HG03571 (cell line): ENCODE measurements around the gene HMGB2.

Experiments
- ATAC-seq: cut with Tn5 transposase; IDR thresholded peaks from one replicate; pipeline ENCODE4 v1.9.1; 2021; ENCODE audit not compliant: unreplicated experiment

Gene HMGB2

GRCh38 chr4:173334891-173335752 lies 964 bp upstream of the HMGB2 start:
- ATAC-seq: peak; percentile 32

DNA sequence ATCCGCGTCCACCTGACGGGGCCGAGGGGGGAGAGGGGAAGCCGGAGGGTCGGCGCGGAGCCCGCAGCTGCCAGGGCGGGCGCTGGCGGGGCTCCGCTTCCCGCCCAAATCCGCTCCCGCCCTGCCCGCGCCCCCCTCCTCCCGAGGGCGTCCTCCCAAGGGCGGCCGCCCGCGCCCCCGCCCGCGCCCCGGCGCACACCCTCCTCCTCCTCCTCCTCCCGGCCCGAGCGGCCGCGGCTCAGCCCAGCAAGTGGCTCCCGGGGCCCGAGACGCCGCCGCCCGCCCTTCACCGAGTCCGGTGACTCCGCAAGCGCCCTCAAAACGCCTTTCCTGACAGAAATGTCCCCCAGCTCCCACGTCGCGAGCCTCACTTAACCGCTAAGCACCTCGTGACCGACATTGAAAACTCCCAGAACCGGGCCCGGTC lies 487 bp downstream of the HMGB2 start:
- peak; percentile 5 for ATAC-seq

DNA sequence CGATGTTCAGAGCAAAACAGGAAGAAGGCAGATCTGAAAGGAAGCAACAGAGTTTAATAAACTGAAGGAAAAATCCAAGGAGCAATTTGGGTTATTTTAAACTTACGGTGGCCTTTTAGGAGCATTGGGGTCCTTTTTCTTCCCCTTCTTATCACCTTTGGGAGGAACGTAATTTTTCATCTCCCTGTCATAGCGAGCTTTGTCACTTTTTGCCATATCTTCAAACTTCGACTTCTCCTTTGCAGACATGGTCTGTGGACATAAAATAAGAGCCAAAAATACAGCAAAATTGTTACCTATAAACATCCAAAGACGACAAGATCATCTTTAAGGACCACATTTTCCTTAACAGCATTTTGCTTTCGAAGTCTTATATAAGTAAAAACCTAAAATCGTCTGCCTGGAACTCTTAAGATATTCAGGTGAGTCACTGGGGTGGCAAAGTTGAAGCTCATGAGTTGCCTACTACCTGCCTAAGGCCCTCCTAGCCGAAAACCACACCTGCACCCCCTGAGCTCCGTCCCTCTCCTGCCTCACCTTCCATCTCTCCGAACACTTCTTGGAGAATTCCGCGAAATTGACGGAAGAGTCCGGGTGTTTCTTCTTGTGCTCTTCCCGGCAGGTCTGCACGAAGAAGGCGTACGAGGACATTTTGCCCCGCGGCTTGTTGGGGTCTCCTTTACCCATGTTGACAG lies 1.0 kb downstream of the HMGB2 start:
- ATAC-seq: no peak

DNA sequence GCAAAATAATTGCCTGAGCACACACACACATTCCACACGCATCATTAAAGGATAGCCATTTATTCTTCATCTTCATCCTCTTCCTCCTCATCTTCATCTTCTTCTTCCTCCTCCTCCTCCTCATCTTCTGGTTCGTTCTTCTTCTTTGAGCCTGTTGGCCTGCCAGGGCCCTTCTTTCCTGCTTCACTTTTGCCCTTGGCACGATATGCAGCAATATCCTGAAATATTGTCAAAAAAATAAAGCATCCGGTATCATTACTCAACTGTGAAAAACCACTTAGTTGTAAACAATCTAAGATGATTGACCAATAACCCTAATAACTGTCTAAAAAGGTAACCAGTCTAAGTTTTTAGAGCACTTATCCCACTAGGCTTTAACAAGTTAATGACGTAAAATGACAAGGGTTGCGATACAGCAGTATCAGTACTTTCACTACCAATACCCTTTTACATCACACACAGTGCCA lies 2.1 kb downstream of the HMGB2 start:
- ATAC-seq: no peak

DNA sequence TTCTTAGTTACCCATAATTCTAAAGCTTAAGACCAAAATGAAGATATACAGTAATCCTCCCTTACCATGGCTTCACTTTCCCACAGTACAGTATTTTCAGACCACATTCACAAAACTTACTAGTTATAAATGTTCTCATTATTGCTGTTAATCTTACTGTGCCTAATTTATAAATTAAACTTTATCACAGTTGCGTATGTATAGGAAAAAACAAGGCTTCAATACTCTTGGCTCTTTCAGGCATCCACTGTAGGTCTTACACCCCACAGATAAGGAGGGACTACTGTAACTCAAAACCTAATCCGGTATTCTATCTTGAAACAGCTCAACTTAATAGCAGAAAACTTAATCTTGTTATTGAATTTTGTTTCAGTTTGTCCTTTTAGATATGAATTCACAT lies 3.6 kb downstream of the HMGB2 start:
- ATAC-seq: no peak

- ATAC-seq: no peak
Observed at GRCh38 chr4:173328236-173328901, 5.8 kb downstream of the HMGB2 start.

DNA sequence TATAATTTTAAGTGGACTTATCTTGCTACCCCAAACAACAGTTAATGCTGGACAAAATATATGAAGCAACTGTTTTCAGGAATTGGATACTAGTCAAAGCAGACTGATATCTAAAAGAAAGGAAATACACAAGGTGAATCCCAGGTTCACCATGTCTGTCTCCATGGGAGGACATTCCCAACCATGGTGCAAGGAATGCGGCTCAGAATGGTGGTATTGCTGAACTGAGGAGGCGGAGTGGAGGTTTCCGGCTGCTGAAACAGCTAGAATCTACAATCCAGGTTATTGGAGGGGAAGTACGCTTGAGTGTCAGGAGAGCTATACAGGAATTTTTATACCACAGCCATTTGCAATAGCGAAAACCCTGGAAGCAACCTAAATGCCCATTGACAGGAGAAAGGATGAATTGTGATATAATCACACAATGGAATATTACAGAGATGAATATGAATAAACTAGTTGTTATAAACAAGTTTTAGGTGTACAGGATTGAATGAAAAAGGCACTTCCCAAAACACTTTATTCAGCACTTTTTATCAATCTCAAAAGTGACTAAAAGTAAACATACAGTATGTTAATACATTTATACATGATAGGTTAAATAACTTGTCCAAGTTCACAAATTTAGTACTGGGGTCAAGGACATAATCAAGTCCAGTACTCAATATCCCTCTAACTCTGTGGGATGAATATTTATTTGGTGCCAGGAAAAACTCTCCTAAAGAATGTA lies 9.0 kb downstream of the HMGB2 start:
- no peak for ATAC-seq

- ATAC-seq: no peak
Observed at GRCh38 chr4:173319696-173320095, 14.5 kb downstream of the HMGB2 start.

GRCh38 chr4:173318648-173319211 lies 15.4 kb downstream of the HMGB2 start:
- no peak for ATAC-seq

DNA sequence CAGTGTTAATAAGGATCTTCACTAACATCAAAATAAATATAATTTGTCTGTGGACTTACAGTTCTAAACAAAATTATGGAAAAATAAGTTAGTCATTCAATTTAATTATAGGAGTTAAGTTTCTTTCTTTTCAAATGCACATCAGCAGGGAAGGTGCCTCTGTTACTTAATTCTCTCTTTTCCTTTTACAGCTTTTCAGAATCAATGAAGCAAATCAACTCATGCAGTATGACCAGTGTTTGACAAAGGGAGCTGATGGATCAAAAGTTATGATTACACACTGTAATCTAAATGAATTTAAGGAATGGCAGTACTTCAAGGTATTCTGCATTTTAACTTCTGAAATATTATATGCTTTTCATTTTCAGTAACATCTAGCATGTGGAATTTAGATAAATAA lies 15.9 kb downstream of the HMGB2 start:
- ATAC-seq: no peak

DNA sequence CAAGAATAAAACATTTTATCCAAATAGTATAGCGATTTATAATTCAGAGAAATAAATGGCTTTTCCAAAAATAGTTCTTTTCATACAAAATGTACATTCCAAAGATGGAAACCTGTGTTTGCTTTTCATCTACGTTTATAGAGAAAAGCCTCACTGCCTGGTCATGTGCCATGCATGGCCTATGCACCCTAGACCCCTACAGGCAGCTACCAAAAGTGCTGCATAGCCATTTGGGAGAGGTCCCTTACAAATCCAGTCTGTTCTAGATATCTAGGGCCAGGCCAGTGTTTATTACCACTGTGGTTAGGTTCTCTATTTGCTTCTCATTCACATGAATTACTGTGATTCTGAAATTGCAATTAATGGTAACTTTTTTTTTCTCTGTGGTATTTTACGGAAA lies 17.2 kb downstream of the HMGB2 start:
- ATAC-seq: peak; percentile 59

DNA sequence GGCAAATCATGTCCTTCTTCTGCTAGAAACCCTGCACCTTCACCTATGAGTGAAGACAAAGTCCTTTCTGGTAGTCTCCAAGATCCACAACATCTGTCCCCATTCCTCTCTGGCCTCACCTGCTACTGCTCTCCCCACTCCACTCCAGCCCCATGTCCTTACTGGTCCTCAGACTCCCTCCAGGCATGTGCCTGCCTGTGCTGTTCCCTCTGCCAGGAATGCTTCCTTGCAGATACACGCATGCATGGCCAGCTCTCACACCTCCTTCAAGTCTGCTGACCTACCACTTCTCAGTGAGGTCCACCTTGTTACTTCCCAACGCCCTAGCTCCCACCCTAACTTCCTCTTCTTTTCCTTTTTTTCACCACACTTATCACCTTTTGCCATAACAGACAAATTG lies 18.1 kb downstream of the HMGB2 start:
- ATAC-seq: no peak

- ATAC-seq: no peak
Observed at GRCh38 chr4:173314715-173315114, 19.4 kb downstream of the HMGB2 start.

GRCh38 chr4:173311368-173311767 lies 22.8 kb downstream of the HMGB2 start:
- no peak for ATAC-seq

- ATAC-seq: no peak
Observed at GRCh38 chr4:173307778-173308177, 26.4 kb downstream of the HMGB2 start.

GRCh38 chr4:173301518-173302201 lies 32.5 kb downstream of the HMGB2 start:
- ATAC-seq: peak; percentile 67

DNA sequence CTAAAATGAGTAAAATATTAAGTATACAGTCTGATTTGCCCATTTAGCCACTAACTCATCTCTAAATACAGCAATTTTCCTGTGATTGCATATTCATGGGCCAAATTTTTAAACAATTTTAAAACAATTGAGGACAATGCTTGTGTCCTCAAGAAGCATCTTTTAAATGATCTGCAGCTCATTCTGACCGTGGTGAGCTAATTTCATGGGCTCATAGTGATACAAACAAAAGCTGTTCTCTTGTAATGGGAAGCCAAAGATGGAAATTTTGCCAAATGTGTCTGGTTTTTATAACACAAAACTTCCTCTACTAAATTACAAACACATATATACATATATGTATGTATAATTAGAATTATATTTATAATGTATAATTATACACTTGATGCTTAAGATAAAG lies 39.7 kb downstream of the HMGB2 start:
- no peak for ATAC-seq

- ATAC-seq: no peak
Observed at GRCh38 chr4:173293663-173294062, 40.5 kb downstream of the HMGB2 start.

DNA sequence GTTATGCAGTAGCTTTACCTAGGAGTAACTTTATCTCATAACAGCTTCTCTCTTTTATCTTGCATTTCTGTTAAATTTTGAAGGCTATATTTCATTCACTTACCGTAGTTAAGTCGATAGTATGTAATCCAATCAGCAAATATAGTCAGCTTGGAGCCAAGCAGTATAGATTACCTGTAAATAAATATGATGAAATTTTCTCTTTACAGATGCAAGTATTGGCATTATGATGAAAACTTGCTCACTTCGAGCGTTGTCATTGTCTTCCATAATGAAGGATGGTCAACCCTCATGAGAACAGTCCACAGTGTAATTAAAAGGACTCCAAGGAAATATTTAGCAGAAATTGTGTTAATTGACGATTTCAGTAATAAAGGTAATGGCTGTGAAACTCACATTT lies 42.3 kb downstream of the HMGB2 start:
- ATAC-seq: no peak

GRCh38 chr4:173289353-173289727 lies 44.8 kb downstream of the HMGB2 start:
- peak; percentile 18 for ATAC-seq
